H1 (cell line): ENCODE results near the gene POLE. TPM values are rescaled to one million over a fixed set of nuclear protein-coding genes. Genes with fewer than 3 reads are reported as not detected.

Experiments used
- CTCF ChIA-PET: fragments of 300-600 bp; sonication (Branson Sonifier 250); formaldehyde crosslinking; loops from one replicate; lab custom pipeline; 2021; ENCODE audit not compliant: partially characterized antibody; lab: Charles Lee
- POLR2A ChIA-PET: fragments of 300-600 bp; sonication (Branson Sonifier 250); formaldehyde crosslinking; loops from one replicate; lab custom pipeline; 2021; ENCODE audit warnings: inconsistent platforms; ENCODE audit not compliant: partially characterized antibody; lab: Charles Lee
- DNase-seq, 2 experiments: peaks; one replicate each; pipeline versions ENCODE4 v3.0.0 to v3.0.0-alpha.2; 2010 to 2022; ENCODE audit warnings: low spot score in 2 of 2, low read depth in 1 of 2, mixed read lengths in 1 of 2
- FAIRE-seq: peaks from 2 replicates; lab custom pipeline; 2011; peaks lifted over from hg19 to GRCh38; lab: Jason Lieb, UNC
- H2AFZ ChIP-seq: 2 replicates; pipeline ENCODE4 v1.8.1; 2012; ENCODE audit warnings: low read length, inconsistent platforms
- H2AK5ac ChIP-seq: 2 replicates; pipeline ENCODE4 v1.6.1; 2013; ENCODE audit warnings: low read depth, low read length
- H2BK120ac ChIP-seq: replicated peaks from 2 replicates; pipeline ENCODE3; 2013; ENCODE audit warnings: low read depth, low read length, inconsistent platforms
- H2BK12ac ChIP-seq: 2 replicates; pipeline ENCODE4 v1.6.1; 2013; ENCODE audit warnings: low read depth, low read length
- H2BK15ac ChIP-seq: 2 replicates; pipeline ENCODE4 v1.6.1; 2013; ENCODE audit warnings: low read length
- H2BK20ac ChIP-seq: 2 replicates; pipeline ENCODE4 v1.6.1; 2013; ENCODE audit warnings: low read length
- H2BK5ac ChIP-seq: 2 replicates; pipeline ENCODE4 v1.6.1; 2013; ENCODE audit warnings: low read depth, low read length
- H3K14ac ChIP-seq: 2 replicates; pipeline ENCODE4 v1.6.1; 2013; ENCODE audit warnings: inconsistent platforms; ENCODE audit not compliant: insufficient read length
- H3K18ac ChIP-seq: 2 replicates; pipeline ENCODE4 v1.6.1; 2013; ENCODE audit warnings: low read length; ENCODE audit errors: extremely low read depth
- H3K23ac ChIP-seq: 2 replicates; pipeline ENCODE4 v1.6.1; 2013; ENCODE audit warnings: inconsistent platforms; ENCODE audit not compliant: insufficient read length
- H3K23me2 ChIP-seq: 2 replicates; pipeline ENCODE4 v1.6.1; 2013; ENCODE audit warnings: low read depth, low read length
- H3K27ac ChIP-seq: 2 replicates; pipeline ENCODE4 v1.6.1; 2011; ENCODE audit warnings: low read depth, low read length, inconsistent platforms
- H3K27me3 ChIP-seq, 4 experiments: replicated peaks in 1 of 4; 1 replicate in 1 of 4; 2 replicates in 3 of 4; pipeline versions ENCODE4 v1.6.1 to v1.8.1; 2011 to 2013; ENCODE audit warnings: low read length in 3 of 4, mild to moderate bottlenecking in 3 of 4, inconsistent platforms in 2 of 4, mixed read lengths in 2 of 4, moderate library complexity in 1 of 4; ENCODE audit not compliant: control insufficient read depth in 3 of 4, insufficient read depth in 3 of 4; ENCODE audit errors: extremely low read depth in 1 of 4
- H3K36me3 ChIP-seq, 4 experiments: 2 replicates each; pipeline versions ENCODE4 v1.6.1 to v1.8.1; 2011 to 2013; ENCODE audit warnings: mild to moderate bottlenecking in 4 of 4, low read length in 3 of 4, moderate library complexity in 2 of 4, control low read depth in 1 of 4, inconsistent platforms in 1 of 4; ENCODE audit not compliant: insufficient read depth in 4 of 4, control insufficient read depth in 2 of 4
- H3K4ac ChIP-seq: replicated peaks from 2 replicates; pipeline ENCODE3; 2013; ENCODE audit warnings: low read length, low read depth, mixed read lengths, inconsistent platforms; ENCODE audit not compliant: insufficient read length
- H3K4me1 ChIP-seq, 4 experiments: replicated peaks in 1 of 4; 1 replicate in 1 of 4; 2 replicates in 3 of 4; pipeline versions ENCODE4 v1.6.1 to v1.8.1; 2011 to 2013; ENCODE audit warnings: low read length in 3 of 4, inconsistent platforms in 2 of 4, mixed read lengths in 1 of 4; ENCODE audit not compliant: insufficient read depth in 4 of 4, control insufficient read depth in 3 of 4
- H3K4me2 ChIP-seq, 2 experiments: 2 replicates each; pipeline versions ENCODE4 v1.6.1 to v1.8.1; 2011 to 2013; ENCODE audit warnings: low read depth in 2 of 2, low read length in 2 of 2, control low read depth in 1 of 2, inconsistent platforms in 1 of 2, mild to moderate bottlenecking in 1 of 2; ENCODE audit not compliant: insufficient read depth in 1 of 2
- H3K4me3 ChIP-seq, 4 experiments: fragments of 200-600, 300-600 bp in 1 of 4; sonication (generic), shearing (Covaris generic), sonication (Bioruptor Twin) in 1 of 4; 2 replicates each; pipeline versions ENCODE4 v1.5.1 to v1.8.1; 2011 to 2016; ENCODE audit warnings: low read length in 4 of 4, low read depth in 3 of 4, control low read depth in 2 of 4, inconsistent platforms in 2 of 4, mild to moderate bottlenecking in 2 of 4, mixed read lengths in 1 of 4, moderate library complexity in 1 of 4; ENCODE audit not compliant: insufficient read depth in 2 of 4; ENCODE audit errors: extremely low read depth in 1 of 4
- H3K56ac ChIP-seq: replicated peaks from 2 replicates; pipeline ENCODE3; 2013; ENCODE audit warnings: low read depth, mild to moderate bottlenecking, mixed read lengths, low read length, inconsistent platforms; ENCODE audit not compliant: insufficient read length
- H3K79me1 ChIP-seq: 2 replicates; pipeline ENCODE4 v1.6.1; 2013; ENCODE audit warnings: low read depth, low read length, control low read depth
- H3K79me2 ChIP-seq, 2 experiments: 2 replicates each; pipeline versions ENCODE4 v1.6.1 to v1.8.1; 2012 to 2013; ENCODE audit warnings: low read length in 2 of 2, mild to moderate bottlenecking in 2 of 2, inconsistent platforms in 1 of 2; ENCODE audit not compliant: insufficient read depth in 2 of 2, control insufficient read depth in 1 of 2
- H3K9ac ChIP-seq, 4 experiments: replicated peaks in 1 of 4; 1 replicate in 1 of 4; 2 replicates in 3 of 4; pipeline versions ENCODE4 v1.6.1 to v1.8.1; 2011 to 2013; ENCODE audit warnings: low read depth in 3 of 4, low read length in 3 of 4, control low read depth in 2 of 4, mild to moderate bottlenecking in 2 of 4, moderate library complexity in 2 of 4, inconsistent platforms in 1 of 4; ENCODE audit errors: extremely low read depth in 1 of 4
- H3K9me3 ChIP-seq, 2 experiments: 2 replicates each; pipeline versions ENCODE4 v1.6.1 to v1.8.1; 2012 to 2013; ENCODE audit warnings: mild to moderate bottlenecking in 2 of 2, moderate library complexity in 2 of 2, control low read depth in 1 of 2, inconsistent platforms in 1 of 2, low read depth in 1 of 2, low read length in 1 of 2, mixed read lengths in 1 of 2; ENCODE audit not compliant: insufficient read depth in 2 of 2
- H4K20me1 ChIP-seq, 2 experiments: replicated peaks in 1 of 2; 2 replicates each; pipeline versions ENCODE3 to v1.8.1; 2011 to 2013; ENCODE audit warnings: inconsistent platforms in 2 of 2, low read length in 2 of 2, mild to moderate bottlenecking in 1 of 2; ENCODE audit not compliant: insufficient read depth in 2 of 2, control insufficient read depth in 1 of 2
- H4K5ac ChIP-seq: 2 replicates; pipeline ENCODE4 v1.6.1; 2013; ENCODE audit warnings: low read length, low read depth, mixed read lengths, inconsistent platforms; ENCODE audit not compliant: insufficient read length
- H4K8ac ChIP-seq: 2 replicates; pipeline ENCODE4 v1.8.0; 2013; ENCODE audit warnings: mild to moderate bottlenecking, moderate library complexity, low read length, inconsistent platforms; ENCODE audit not compliant: insufficient read depth; ENCODE audit errors: extremely low read depth
- H4K91ac ChIP-seq: replicated peaks from 2 replicates; pipeline ENCODE3; 2013; ENCODE audit warnings: low read length, mixed read lengths, inconsistent platforms; ENCODE audit not compliant: insufficient read length
- CTCF ChIP-seq, 3 experiments: IDR thresholded peaks; 1 replicate in 2 of 3; 2 replicates in 1 of 3; pipeline versions ENCODE4 v1.5.1 to v1.6.1; 2011; ENCODE audit warnings: low read length in 3 of 3, mild to moderate bottlenecking in 3 of 3, inconsistent platforms in 2 of 3, low read depth in 1 of 3, moderate library complexity in 1 of 3; ENCODE audit not compliant: insufficient read depth in 1 of 3; ENCODE audit errors: control extremely low read depth in 1 of 3
- JUND ChIP-seq: IDR thresholded peaks from 2 replicates; pipeline ENCODE4 v1.6.1; 2011; ENCODE audit warnings: mild to moderate bottlenecking, improper control_type of control experiment, low read length
- RAD21 ChIP-seq, 2 experiments: IDR thresholded peaks in 1 of 2; conservative IDR thresholded peaks in 1 of 2; 2 replicates each; pipeline ENCODE4 v1.6.1; 2011; ENCODE audit warnings: low read depth in 2 of 2, low read length in 2 of 2, improper control_type of control experiment in 1 of 2, inconsistent platforms in 1 of 2, mild to moderate bottlenecking in 1 of 2, moderate library complexity in 1 of 2
- SP1 ChIP-seq: IDR thresholded peaks from 2 replicates; pipeline ENCODE4 v1.6.1; 2011; ENCODE audit warnings: low read depth, low read length
- WGBS, 2 experiments: shearing (Covaris generic) in 1 of 2; methylation state at CpG; one replicate each; pipeline versions ENCODE4 v1.1.6 to v1.1.7; 2013 to 2015; ENCODE audit warnings: low lambda C conversion rate in 2 of 2, mixed read lengths in 2 of 2, inconsistent platforms in 1 of 2, low coverage in 1 of 2, missing lambda C conversion rate in 1 of 2; ENCODE audit not compliant: insufficient replicate concordance in 2 of 2, insufficient coverage in 1 of 2, insufficient read length in 1 of 2; ENCODE audit errors: extremely low coverage in 1 of 2, missing lambda C conversion rate in 1 of 2; 5-methylcytosine and 5-hydroxymethylcytosine counted together
- polyA plus RNA-seq, 7 experiments: library from polyadenylated mRNA; depleted of rRNA in 3 of 7; stranded (reverse) in 5 of 7; unstranded in 2 of 7; fragments of >200 nt in 5 of 7; fragments of 200-250 nt in 2 of 7; gene quantifications; 1 replicate in 5 of 7; 2 replicates in 1 of 7; 4 replicates in 1 of 7; pipeline versions ENCODE4 v1.2.1 to v1.2.3, GENCODE V29; 2011 to 2013; ENCODE audit warnings: missing spikeins in 2 of 7, mixed read lengths in 2 of 7
- total RNA-seq: library from RNA; stranded (reverse); fragmentation: NEBNext Ultra II Directional; extraction: Animal tissue kit (Norgen Biotek cat#: 25700); gene quantifications from 2 replicates; pipeline ENCODE4 v1.2.1, GENCODE V29; 2021

Gene POLE
- total and polyA plus RNA-seq, 2 of the 8 experiments (the other 6 are each of a cell fraction or from before 2014, with no cell fraction given), result 59.7 to 115 TPM

- Histone ChIP-seq H3K9me3 (no peaks in the 10 kb centered on the region), H4K20me1 (peaks cover 7 to 33% of the 10 kb centered on the region in 2 experiments), H2AK5ac (no peak overlapping the region), H3K27ac (no peak overlapping the region), H3K36me3 (peaks cover 47 to 82% (median 73%) of the 10 kb centered on the region in 4 experiments), H3K4me2 (no peak overlapping the region), H3K27me3 (no peaks in the 10 kb centered on the region), H3K14ac (no peak overlapping the region), H3K4ac (no peak overlapping the region), H3K56ac (no peak overlapping the region), H3K4me3 (no peak overlapping the region), H3K23ac (no peak overlapping the region), H4K8ac (no peak overlapping the region), H3K18ac (no peak overlapping the region), H3K4me1 (no peaks in the 10 kb centered on the region), H3K79me2 (no peaks in the 10 kb centered on the region), H2BK5ac (peak overlapping the region; percentile 28; the same call in 1 of the 2 replicates), H3K79me1 (no peaks in the 10 kb centered on the region; the same call in 1 of the 2 replicates), H4K91ac (no peak overlapping the region), H3K9ac (no peak overlapping the region), H2BK15ac (no peak overlapping the region), H4K5ac (no peak overlapping the region), H2BK20ac (no peak overlapping the region), H2BK120ac (no peak overlapping the region), H2BK12ac (no peak overlapping the region), H2AFZ (no peak overlapping the region), H3K23me2 (no peaks in the 10 kb centered on the region)
- POLR2A ChIA-PET, result interaction anchor here (1.2 to 1.3 kb wide), 4 partner anchors 9 to 123 kb away, joined by 3 to 5 read pairs (median 4); partner anchors contain the start of genes ANKLE2 and P2RX2
- TF ChIP-seq RAD21 (IDR thresholded peaks at IDR 0.05 in 1 of 2, conservative IDR thresholded peaks at IDR 0.05 in 1 of 2; ENCODE audit: low read depth in 2 of 2, low read length in 2 of 2), result peak in 1 of 2 experiments; percentile 38; a peak in 2 of 4 replicates
- no peak for TF ChIP-seq JUND
- no peak for TF ChIP-seq SP1
- TF ChIP-seq CTCF (IDR thresholded peaks at IDR 0.05; ENCODE audit: control extremely low read depth in 1 of 3, insufficient read depth in 1 of 3, low read depth in 1 of 3, low read length in 3 of 3), result peak in 2 of 3 experiments; percentile 48 to 90; a peak in 3 of 4 replicates
- WGBS, 2 experiments, result 89% methylated on average over 25 of the region's 25 CpGs; no CpG with 5 or more reads in 1 of the 2 experiments
- FAIRE-seq (peak; percentile 88), DNase-seq (peak in 1 of 2 experiments; percentile 60)
- CTCF ChIA-PET, result interaction anchor here (0.5 to 9.3 kb wide), 34 partner anchors 9 to 505 kb away, joined by 3 to 61 read pairs (median 4); partner anchors contain the start of gene LRCOL1
These were observed 48.4 kb downstream of the POLE start for GRCh38 chr12:132638541-132639408.
